ENCODE data around the gene CCDC24.

CCDC24 gene

DNA sequence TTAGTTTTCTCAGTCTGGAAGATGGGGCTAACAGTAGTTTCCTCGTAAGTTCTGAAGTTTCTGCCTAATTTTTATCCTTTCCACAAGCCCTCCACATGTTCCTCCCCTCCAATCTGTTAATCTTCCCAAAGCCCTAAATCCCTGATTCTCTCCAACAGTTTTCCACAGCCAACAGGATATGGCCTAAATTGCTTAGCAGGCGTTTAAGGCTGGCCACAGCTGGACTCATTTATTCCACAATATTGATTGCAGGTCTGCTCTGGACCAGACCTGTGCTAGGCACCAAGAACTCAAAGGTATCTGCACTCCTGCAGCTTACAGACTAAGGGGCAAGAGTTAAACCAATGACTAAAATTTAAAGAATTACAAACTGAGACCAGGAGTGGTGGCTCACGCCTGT, 35.9 kb downstream of the CCDC24 start:
- peak; percentile 78 for DNase-seq

DNA sequence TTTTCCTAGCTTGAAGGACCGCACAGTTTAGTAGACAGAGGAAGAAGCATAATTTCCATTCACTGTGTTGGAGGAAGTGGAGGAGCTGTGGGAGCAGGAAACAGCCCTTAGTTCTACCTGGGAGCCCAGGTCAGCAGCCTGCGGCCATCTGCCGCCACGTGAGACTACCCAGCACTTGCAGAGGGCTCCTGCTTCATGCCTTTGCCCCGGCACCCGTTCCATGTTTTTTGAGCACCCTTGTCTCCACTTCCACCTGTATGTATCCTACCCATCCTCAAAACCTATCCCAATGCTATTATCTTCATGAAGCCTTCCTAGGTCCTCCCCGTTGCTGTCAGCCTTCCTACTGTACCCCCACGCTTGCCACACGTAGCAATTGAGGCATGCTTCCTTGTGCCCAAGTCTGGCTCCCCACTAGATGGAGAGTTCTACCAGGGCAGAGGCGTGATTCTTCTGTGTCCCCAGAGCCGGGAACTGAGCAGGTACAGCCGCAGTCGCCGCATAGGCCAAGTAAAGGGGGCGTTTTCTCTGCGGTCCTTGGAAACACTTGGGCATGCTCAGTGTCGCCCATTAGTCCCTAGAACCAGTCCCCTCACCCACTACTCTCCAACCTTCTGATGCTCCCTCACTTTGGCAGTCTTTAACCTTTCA, 38.0 kb downstream of the CCDC24 start:
- peak; percentile 86 for DNase-seq

- DNase-seq, result peak; percentile 96
These were observed 38.7 kb downstream of the CCDC24 start for GRCh38 chr1:44029911-44030604.

DNA sequence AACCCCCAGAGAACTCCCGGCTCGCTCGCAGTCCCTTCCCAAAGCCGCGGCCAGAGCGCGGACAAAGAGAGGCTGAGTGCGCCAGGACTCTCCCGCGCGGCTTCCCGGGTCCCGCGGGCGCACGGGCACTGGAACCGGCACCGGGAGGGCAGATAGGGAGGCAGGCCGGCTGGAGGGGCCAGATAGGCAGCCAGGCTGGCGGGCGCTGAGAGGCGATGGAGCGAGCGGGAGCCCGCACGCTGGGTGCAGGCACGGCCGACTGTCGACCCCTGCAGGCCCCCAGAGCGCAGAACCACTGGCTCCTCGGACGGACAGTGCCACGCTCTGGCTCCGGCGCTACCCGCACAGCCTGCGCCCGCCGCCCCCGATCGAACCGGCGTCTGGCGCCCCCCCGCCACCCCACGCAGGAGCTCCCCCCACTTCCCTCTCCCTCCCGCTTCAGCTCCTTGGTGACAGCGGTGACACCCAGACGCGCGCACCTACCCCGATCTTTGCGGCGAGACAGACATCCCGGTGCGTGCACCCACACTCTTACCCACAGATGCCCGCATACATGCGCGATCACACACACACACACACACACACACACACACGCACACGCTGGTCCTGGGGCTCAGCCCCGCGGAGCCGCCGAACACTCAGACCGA, 39.3 kb downstream of the CCDC24 start:
- DNase-seq, result peak; percentile 75

GRCh38 chr1:44031252-44032169, 40.1 kb downstream of the CCDC24 start, which contains the start of gene SLC6A9:
Gene SLC6A9 (minus strand): TSS chr1:44031462. CDS start chr1:44024277, 7,185 bp downstream.
- peak; percentile 73 for DNase-seq

DNA sequence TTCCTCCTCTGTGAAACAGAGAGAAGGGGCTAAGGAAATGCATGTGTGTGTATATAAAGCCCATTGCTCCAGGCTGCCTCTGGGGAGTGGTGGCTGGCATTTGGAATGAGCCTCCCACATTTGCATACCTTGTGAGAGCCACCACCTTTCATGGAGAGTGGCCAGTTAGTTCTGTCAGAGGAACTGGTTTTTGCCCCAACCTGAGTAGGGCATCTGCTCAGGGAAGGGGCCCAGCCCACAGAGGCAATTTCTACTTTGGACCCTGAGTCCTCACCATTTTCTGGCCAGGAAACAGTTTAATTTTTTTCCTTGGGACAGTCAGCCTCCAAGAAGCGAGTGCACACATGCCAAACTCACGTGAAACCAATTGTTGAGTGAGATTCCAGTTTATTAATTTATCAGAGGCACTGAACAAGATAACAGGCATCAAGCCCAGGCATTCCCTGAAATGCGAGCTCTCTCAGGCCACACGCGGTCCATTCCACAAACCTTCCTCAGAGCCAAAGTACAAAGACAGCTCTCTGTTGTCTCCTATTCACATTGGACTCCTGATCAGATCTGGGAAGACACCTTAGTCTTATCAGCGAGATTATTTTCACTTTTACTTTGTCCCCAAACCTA, 40.9 kb downstream of the CCDC24 start:
- DNase-seq, result no peak

DNA sequence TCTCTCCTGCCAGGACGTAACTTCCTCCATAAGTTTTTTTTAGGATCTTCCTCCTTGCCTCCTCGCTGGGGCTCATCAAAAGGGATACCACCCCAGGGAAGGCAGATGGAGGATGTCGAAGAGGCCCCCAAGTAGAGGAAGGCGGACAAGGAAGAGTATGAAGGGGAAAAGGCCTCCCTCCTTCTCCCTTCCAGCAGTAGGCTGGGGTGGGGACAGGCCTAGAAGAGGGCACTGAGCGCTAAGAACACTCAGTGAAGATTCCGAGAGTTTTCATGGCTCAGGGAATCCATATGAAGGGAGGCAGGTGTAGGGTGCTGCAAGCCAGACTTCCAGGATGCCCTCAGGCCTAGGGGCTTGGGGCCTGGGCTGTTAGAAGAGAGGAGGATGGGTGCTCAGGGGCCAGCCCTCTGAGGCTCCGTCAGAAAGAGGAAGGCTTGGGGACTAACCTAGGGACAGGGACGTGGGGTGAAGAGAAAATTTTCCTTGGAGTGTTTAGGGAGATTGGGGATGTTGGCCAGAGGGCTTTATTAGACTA, 41.7 kb downstream of the CCDC24 start:
- DNase-seq, result no peak

- DNase-seq, result no peak
These were observed 42.4 kb downstream of the CCDC24 start for GRCh38 chr1:44033756-44034155.

- DNase-seq, result no peak
These were observed 43.0 kb downstream of the CCDC24 start for GRCh38 chr1:44034423-44034822.

- no peak for DNase-seq
These were observed 43.7 kb downstream of the CCDC24 start for GRCh38 chr1:44034976-44035716.

DNA sequence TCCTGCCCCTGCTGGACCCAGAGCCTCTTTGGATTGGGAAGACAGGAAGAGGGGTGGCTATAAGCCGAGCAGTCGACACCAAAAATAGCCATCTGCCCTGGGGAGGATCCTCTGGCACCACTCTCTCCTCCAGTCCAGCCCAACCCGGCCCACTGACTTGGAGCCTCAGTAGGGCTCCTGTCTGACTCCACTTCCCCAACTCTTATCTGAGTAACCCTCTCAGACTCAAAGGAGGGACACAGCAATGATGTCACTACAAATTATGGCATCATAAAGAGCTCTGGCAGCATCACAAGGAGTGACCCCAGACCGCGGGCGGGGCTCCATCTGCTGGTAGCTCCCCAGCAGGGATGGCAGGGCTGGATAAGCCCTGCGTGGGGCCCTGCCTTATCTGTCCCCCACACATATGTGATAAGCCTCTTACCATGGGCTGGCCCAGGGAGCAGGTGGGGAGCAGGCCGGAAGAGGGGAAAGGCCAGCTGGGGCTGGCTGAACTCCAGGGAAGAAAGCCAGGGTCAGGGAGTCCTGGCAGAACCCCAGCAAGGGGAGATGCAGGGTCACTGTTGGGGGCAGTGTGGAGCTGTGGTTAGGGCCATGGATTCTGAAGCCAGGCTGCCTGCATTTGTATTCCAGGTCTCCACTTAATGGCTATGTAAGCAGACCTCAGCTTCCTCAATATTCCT, 44.5 kb downstream of the CCDC24 start:
- peak; percentile 95 for DNase-seq

- peak; percentile 88 for DNase-seq
These were observed 45.2 kb downstream of the CCDC24 start for GRCh38 chr1:44036409-44037139.

DNA sequence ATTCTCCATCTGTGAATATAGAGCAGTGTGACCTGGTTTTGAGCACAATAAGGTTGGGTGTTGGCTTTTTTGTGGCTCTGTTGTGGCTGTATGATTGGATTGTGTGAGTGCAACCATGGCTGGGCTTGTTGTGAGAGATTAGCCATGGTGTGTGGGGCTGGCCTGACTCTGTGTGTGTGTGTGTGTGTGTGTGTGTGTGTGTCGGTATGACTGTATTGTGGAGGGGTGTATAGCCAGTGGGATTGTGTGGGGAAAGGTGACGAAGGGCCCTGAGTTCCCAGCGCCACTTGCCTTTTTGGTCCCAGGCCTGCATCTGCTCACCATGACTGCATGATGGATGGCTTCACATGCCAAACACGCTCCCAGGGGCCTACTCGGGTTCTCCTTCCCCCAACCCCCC, 45.8 kb downstream of the CCDC24 start:
- peak; percentile 52 for DNase-seq

- no peak for DNase-seq
These were observed 47.7 kb downstream of the CCDC24 start for GRCh38 chr1:44038876-44039657.

GRCh38 chr1:44040418-44040817, 49.0 kb downstream of the CCDC24 start:
- DNase-seq, result no peak

GRCh38 chr1:44040846-44041245, 49.4 kb downstream of the CCDC24 start:
- DNase-seq, result no peak

GRCh38 chr1:44043176-44044070, 52.0 kb downstream of the CCDC24 start:
- DNase-seq, result peak; percentile 95
